Measurements from ENCODE around the gene TWIST2.

DNA sequence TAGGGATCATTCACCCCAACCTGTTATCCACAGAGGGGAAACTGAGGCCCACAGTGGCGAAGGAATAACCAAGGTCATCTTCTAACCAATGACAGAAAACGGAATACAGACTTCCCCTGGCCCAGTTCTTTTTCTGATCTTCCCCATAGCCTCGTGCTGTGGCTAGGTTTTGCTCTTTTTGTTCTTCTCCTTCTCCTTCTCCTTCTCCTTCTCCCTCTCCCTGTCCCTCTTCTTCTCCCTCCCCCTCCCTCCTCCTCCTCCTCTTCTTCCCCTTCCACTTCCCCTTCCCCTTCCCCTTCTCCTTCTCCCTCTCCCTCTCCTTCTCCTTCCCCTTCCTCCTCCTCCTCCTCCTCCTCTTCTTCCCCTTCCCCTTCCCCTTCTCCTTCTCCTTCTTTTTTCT is 12.9 kb upstream of the TWIST2 start:
- TF ChIP-seq, protein P1, sequence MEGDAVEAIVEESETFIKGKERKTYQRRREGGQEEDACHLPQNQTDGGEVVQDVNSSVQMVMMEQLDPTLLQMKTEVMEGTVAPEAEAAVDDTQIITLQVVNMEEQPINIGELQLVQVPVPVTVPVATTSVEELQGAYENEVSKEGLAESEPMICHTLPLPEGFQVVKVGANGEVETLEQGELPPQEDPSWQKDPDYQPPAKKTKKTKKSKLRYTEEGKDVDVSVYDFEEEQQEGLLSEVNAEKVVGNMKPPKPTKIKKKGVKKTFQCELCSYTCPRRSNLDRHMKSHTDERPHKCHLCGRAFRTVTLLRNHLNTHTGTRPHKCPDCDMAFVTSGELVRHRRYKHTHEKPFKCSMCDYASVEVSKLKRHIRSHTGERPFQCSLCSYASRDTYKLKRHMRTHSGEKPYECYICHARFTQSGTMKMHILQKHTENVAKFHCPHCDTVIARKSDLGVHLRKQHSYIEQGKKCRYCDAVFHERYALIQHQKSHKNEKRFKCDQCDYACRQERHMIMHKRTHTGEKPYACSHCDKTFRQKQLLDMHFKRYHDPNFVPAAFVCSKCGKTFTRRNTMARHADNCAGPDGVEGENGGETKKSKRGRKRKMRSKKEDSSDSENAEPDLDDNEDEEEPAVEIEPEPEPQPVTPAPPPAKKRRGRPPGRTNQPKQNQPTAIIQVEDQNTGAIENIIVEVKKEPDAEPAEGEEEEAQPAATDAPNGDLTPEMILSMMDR (IDR thresholded peaks at IDR 0.05) = no peak
- TF ChIP-seq POLR2A (IDR thresholded peaks at IDR 0.05) = no peak
- TF ChIP-seq EP300 (IDR thresholded peaks at IDR 0.05) = no peak
